Measurements from ENCODE around the gene RASSF4.

GRCh38 chr10:44986670-44987069 is 27.1 kb downstream of the RASSF4 start:
- TF ChIP-seq CTCF (IDR thresholded peaks at IDR 0.05) (no peak), POLR2A (IDR thresholded peaks at IDR 0.05; ENCODE audit: low read depth) (no peak), POLR2AphosphoS5 (IDR thresholded peaks at IDR 0.05) (no peak), EP300 (IDR thresholded peaks at IDR 0.05) (no peak)
